Thoracic aorta (tissue), 2 donors: Measurements from ENCODE around the gene CEP170B. TPM values are rescaled to one million over a fixed set of nuclear protein-coding genes. Genes with fewer than 3 reads are reported as not detected.

Source experiments
- ATAC-seq: fragments of 150-250 bp; one replicate; pipeline ENCODE4 v1.8.0; 2017; ENCODE audit warnings: low read depth; ENCODE audit not compliant: insufficient number of reproducible peaks, low FRiP score
- DNase-seq: peaks from one replicate; pipeline ENCODE4 v3.0.0-alpha.2; 2020; ENCODE audit warnings: low spot score
- H3K27ac ChIP-seq, 2 donors: fragments of 200-600 bp; sonication (generic); 1 replicate in 1 of 2; 2 replicates in 1 of 2; pipeline ENCODE4 v1.5.1; 2016; ENCODE audit warnings: mild to moderate bottlenecking in 2 of 2, moderate library complexity in 2 of 2
- H3K27me3 ChIP-seq: fragments of 200-600 bp; sonication (generic); replicated peaks from 2 replicates; pipeline ENCODE4 v1.6.0; 2016; ENCODE audit warnings: mild to moderate bottlenecking; ENCODE audit not compliant: insufficient read depth
- H3K36me3 ChIP-seq: fragments of 200-600 bp; sonication (generic); one replicate; pipeline ENCODE4 v1.5.1; 2016
- H3K4me1 ChIP-seq, 2 donors: fragments of 200-600 bp; sonication (generic); 1 replicate in 1 of 2; 2 replicates in 1 of 2; pipeline versions ENCODE4 v1.5.1 to v1.6.0; 2016; ENCODE audit warnings: low read depth in 2 of 2, mild to moderate bottlenecking in 1 of 2; ENCODE audit not compliant: control insufficient read depth in 1 of 2
- H3K4me3 ChIP-seq: fragments of 200-600 bp; sonication (generic); 2 replicates; pipeline ENCODE4 v1.5.1; 2016; ENCODE audit warnings: mild to moderate bottlenecking
- H3K9me3 ChIP-seq: fragments of 200-600 bp; sonication (generic); 2 replicates; pipeline ENCODE4 v1.5.1; 2016
- total RNA-seq, 2 donors: library from RNA; depleted of rRNA; stranded (reverse); fragments of >200 nt; gene quantifications; one replicate each; pipeline versions ENCODE4 v1.1.0 to v1.2.3, GENCODE V29; 2016
- TF ChIP-seq, protein P1 (sequence below): fragments of 200-600 bp; sonication (generic); IDR thresholded peaks from one replicate; pipeline ENCODE4 v1.5.1; 2019; ENCODE audit warnings: antibody characterized with exemption

CEP170B gene
- total RNA-seq, 2 donors from 2014 or later = 35.2 to 38.2 TPM

DNA sequence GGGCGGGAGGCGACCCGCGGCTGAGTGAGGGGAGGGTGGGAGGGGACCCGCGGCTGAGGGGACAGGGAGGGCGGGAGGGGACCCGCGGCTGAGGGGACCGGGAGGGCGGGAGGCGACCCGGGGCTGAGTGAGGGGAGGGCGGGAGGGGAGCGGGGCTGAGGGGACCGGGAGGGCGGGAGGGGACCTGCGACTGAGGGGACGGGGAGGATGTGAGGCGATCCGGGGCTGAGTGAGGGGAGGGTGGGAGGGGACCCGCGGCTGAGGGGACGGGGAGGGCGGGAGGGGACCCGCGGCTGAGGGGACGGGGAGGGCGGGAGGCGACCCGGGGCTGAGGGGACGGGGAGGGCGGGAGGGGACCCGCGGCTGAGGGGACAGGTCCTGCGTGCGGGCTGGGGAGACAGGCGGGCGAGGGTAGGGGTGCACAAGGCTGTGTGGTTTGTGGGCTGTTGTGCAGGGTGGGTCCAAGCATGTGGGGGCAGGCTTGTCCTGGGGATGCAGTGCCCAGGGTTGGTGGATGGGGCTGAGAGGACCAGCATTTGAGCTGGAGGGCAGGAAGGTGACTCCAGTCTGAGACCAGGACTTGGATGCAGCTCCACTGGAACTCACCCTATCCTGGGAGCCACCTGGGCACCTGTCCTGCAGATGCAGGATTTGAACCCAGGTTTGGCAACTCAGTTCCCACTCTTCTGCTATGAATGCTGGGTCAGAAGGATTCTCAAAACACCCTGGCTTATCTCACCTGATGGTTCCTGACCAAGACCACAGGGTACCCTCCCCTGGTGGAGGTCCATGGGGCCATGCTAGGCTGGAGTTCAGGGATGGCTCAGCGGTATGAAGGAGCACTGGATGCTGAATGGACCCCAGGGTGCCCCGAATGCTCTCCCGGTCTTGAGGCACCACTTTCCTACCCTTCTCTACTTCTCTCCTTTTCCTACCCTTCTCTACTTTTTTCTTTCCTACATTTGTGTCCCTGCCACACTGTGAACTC lies 69.0 kb downstream of the CEP170B start:
- Histone ChIP-seq H3K4me3 (peak overlapping the region; percentile 80), H3K27me3 (no peaks in the 10 kb centered on the region), H3K4me1 (peaks cover 0 to 18% of the 10 kb centered on the region in 2 donors), H3K27ac (no peak overlapping the region), H3K9me3 (no peaks in the 10 kb centered on the region), H3K36me3 (no peaks in the 10 kb centered on the region)
- no peak for DNase-seq
- TF ChIP-seq, protein P1, sequence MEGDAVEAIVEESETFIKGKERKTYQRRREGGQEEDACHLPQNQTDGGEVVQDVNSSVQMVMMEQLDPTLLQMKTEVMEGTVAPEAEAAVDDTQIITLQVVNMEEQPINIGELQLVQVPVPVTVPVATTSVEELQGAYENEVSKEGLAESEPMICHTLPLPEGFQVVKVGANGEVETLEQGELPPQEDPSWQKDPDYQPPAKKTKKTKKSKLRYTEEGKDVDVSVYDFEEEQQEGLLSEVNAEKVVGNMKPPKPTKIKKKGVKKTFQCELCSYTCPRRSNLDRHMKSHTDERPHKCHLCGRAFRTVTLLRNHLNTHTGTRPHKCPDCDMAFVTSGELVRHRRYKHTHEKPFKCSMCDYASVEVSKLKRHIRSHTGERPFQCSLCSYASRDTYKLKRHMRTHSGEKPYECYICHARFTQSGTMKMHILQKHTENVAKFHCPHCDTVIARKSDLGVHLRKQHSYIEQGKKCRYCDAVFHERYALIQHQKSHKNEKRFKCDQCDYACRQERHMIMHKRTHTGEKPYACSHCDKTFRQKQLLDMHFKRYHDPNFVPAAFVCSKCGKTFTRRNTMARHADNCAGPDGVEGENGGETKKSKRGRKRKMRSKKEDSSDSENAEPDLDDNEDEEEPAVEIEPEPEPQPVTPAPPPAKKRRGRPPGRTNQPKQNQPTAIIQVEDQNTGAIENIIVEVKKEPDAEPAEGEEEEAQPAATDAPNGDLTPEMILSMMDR = no peak
- ATAC-seq = no peak

DNA sequence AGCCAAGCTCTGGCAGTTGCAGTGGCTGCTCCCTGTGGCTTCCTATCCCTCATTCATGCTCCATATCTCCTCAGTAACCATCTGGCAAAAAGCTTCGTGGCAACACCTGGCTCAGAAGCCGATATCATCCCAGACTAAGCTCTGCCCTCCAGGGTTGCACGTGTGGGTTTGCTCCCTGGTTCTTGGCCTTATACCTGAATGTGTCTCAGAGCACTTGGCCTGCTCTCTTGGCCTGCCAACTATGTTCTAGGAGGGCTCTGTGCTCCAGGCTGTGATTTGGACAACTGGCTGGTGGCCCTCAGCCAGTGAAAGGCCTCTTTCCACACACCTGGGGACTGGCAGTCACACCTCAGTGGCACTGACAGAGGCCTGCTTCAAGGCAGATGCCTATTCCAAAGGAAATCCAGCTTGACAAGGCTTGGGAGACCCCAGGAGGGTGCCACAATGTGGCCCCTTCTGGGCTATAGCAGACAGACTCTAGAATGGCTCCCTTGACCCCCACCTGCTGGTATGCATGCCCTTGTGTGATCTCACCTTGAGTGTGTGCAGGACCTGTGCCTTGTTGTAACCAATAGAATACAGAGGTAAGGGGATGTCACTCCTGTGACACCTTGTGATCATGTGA lies 70.1 kb downstream of the CEP170B start:
- no peaks in the 10 kb centered on the region for H3K9me3 ChIP-seq
- no peaks in the 10 kb centered on the region for H3K27me3 ChIP-seq
- H3K36me3 ChIP-seq = no peaks in the 10 kb centered on the region
- no peak overlapping the region for H3K27ac ChIP-seq
- TF ChIP-seq, protein P1 = no peak
- DNase-seq (no peak), ATAC-seq (no peak)
- H3K4me3 ChIP-seq = no peak overlapping the region
- peaks cover 0 to 18% of the 10 kb centered on the region in 2 donors for H3K4me1 ChIP-seq

DNA sequence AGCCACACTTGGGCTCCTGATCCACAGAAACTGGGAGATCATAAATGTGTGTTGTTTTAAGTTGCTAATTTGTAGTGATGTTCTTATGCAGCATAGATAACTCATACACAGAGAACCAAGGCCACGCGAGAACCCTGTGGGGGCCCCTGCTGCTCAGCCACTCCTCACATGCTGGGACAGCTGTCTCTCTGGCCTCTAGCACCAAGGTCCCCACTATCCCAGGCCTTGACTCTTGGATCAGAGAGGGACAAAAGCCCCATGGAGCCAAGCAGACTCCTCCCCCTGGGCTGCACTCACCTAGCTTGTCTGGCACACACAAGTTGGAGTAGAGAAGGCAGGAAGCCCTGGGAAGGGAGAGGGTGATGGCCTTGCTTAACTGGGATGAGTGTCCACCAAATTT lies 70.9 kb downstream of the CEP170B start:
- Histone ChIP-seq H3K27me3 (no peaks in the 10 kb centered on the region), H3K4me3 (no peak overlapping the region), H3K36me3 (no peaks in the 10 kb centered on the region), H3K4me1 (peaks cover 0 to 18% of the 10 kb centered on the region in 2 donors), H3K9me3 (no peaks in the 10 kb centered on the region), H3K27ac (no peak overlapping the region)
- DNase-seq (no peak), ATAC-seq (no peak)
- TF ChIP-seq, protein P1 = no peak

DNA sequence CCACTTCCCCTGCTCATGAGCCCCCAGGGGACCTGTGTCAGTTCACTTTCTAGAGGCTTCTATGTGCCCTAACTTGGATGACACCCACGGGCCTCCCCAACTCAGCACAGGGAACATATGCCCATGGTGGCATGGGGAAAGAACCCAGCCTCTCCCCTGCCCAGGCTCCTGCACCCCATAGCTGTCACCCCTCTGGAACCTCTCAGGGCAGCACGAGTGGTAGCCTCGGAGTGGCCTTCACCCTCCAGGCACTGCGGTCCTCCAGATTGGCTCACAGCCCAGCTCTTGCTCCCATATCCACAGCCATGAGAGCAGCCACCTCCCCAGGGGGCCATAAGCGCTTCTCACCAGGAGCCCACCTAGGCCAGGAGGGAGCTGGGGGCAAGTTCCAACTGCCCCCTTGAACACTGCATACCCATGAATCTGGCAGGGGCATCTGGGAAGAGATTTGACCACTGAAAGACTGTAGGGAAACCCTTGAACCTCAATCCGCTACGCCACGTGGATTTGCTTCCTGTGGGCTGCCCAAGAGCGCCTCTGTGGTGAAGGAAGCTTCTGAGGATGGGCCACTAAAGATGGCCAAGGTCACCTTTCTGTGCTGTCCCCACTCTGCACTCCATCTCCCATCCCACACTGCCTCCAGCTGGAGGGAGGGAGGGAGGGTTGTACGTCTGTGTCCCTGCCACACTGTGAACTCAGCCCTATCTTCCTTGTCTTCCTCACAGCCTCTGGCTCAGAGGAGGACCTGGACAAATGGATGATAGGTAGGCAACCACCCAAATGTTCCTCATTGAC lies 71.5 kb downstream of the CEP170B start:
- Histone ChIP-seq H3K9me3 (no peaks in the 10 kb centered on the region), H3K4me3 (no peak overlapping the region), H3K27ac (no peak overlapping the region), H3K27me3 (no peaks in the 10 kb centered on the region), H3K4me1 (peaks cover 0 to 18% of the 10 kb centered on the region in 2 donors), H3K36me3 (peaks cover 2% of the 10 kb centered on the region)
- DNase-seq = no peak
- TF ChIP-seq, protein P1 = no peak
- no peak for ATAC-seq

DNA sequence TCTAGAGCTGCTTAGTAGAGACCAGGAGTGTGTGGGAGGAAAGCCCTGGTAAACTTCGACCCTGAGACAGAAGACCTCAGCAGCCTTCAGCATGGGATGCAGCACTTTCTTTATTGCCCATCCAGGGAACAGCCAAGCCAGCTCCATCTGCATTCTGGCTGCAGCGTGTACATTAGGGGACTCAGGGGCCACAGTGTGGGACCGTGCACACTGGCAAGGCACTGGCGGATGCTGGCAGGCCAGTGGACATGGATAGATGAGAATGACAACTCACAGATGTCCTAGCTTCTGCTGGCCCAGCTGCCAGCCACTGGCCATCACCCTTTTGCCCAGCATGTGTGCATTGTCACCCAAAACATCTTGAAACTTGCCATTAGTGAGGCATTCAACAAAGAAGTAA lies 72.1 kb downstream of the CEP170B start:
- Histone ChIP-seq H3K4me3 (no peak overlapping the region), H3K4me1 (peaks cover 0 to 16% of the 10 kb centered on the region in 2 donors), H3K27me3 (no peaks in the 10 kb centered on the region), H3K27ac (no peak overlapping the region), H3K9me3 (no peaks in the 10 kb centered on the region), H3K36me3 (peaks cover 2% of the 10 kb centered on the region)
- TF ChIP-seq, protein P1 = no peak
- DNase-seq = no peak
- ATAC-seq = no peak
